ENCODE measurements around the gene NANP. TPM values are rescaled to one million over a fixed set of nuclear protein-coding genes. Genes with fewer than 3 reads are reported as not detected.
"Not testable (repeated sequence)": the region's sequence is repeated elsewhere in the genome, so short reads cannot be mapped to it uniquely, and the experiment has no call there.

The NANP gene
- total and polyA plus RNA-seq, 2 donors (not counting 1 experiment from before 2014, with no cell fraction given), result 0.63 to 2.3 TPM

DNA sequence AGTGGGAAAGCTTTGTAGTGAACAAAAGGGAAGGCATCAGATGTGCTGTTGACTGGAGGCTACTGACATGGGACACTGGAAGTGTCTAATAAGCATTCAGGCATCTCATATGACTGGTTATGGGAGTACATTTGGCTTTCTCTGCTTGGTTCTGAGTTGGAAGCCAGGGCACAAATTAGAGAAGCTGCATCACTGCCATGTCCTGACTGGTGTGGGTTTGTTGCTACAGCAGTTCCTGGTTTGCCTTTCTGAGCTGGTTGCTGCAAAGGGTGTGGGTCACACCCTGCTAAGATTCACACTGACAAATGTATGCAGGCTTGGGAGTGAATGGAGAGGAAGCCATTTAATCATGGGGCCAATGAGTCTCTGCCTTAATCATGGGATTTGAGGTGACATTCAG is 36.2 kb upstream of the NANP start:
- intact Hi-C loops (cut with micrococcal nuclease), result no loop called here
- no peaks in the 10 kb centered on the region for H3K9me3 Mint-ChIP-seq (ENCODE audit: insufficient read depth)
- Histone ChIP-seq H3K4me2 (replicated peaks; ENCODE audit: low read depth, low read length, poor library complexity, severe bottlenecking) (no peak overlapping the region), H3K27me3 (replicated peaks in 1 of 4; ENCODE audit: control extremely low read depth in 1 of 4, control insufficient read depth in 3 of 4, insufficient read depth in 4 of 4, low read length in 3 of 4) (no peaks in the 10 kb centered on the region), H3K27ac (ENCODE audit: low read length in 2 of 2) (no peak overlapping the region), H4K20me1 (ENCODE audit: control insufficient read depth, insufficient read depth, low read length, poor library complexity, severe bottlenecking) (no peaks in the 10 kb centered on the region), H3K36me3 (replicated peaks in 1 of 2; ENCODE audit: control extremely low read depth in 1 of 2, control insufficient read depth in 1 of 2, extremely low read depth in 1 of 2, insufficient read depth in 2 of 2, low read length in 1 of 2) (no peaks in the 10 kb centered on the region), H3K4me3 (ENCODE audit: control extremely low read depth in 1 of 5, extremely low read depth in 1 of 5, insufficient read depth in 1 of 5, low read depth in 2 of 5, low read length in 4 of 5) (no peak overlapping the region), H3K9me3 (ENCODE audit: control extremely low read depth in 1 of 3, control insufficient read depth in 2 of 3, insufficient read depth in 1 of 3, low read length in 2 of 3) (peaks cover 0 to 3% (median 0%) of the 10 kb centered on the region in 3 donors), H3K79me2 (ENCODE audit: control insufficient read depth, insufficient read depth, low read length) (no peaks in the 10 kb centered on the region), H3K4me1 (ENCODE audit: control insufficient read depth in 2 of 2, insufficient read depth in 2 of 2, low read length in 2 of 2) (no peaks in the 10 kb centered on the region), H2AFZ (ENCODE audit: insufficient read depth, low read depth, low read length, poor library complexity, severe bottlenecking) (no peak overlapping the region), H3K9ac (ENCODE audit: low read length) (no peak overlapping the region)
- H3K4me1 Mint-ChIP-seq, result no peaks in the 10 kb centered on the region
- ChIA-PET POLR2A (no interaction called here), CTCF (no interaction called here)
- no peak overlapping the region for H3K27ac Mint-ChIP-seq
- DNase-seq (no peak), ATAC-seq (ENCODE audit: low read depth) (no peak)
- no peak for TF ChIP-seq EZH2 (IDR thresholded peaks at IDR 0.05; ENCODE audit: borderline replicate concordance, insufficient read depth, low read depth, low read length, poor library complexity, severe bottlenecking)
- TF ChIP-seq, protein P1, sequence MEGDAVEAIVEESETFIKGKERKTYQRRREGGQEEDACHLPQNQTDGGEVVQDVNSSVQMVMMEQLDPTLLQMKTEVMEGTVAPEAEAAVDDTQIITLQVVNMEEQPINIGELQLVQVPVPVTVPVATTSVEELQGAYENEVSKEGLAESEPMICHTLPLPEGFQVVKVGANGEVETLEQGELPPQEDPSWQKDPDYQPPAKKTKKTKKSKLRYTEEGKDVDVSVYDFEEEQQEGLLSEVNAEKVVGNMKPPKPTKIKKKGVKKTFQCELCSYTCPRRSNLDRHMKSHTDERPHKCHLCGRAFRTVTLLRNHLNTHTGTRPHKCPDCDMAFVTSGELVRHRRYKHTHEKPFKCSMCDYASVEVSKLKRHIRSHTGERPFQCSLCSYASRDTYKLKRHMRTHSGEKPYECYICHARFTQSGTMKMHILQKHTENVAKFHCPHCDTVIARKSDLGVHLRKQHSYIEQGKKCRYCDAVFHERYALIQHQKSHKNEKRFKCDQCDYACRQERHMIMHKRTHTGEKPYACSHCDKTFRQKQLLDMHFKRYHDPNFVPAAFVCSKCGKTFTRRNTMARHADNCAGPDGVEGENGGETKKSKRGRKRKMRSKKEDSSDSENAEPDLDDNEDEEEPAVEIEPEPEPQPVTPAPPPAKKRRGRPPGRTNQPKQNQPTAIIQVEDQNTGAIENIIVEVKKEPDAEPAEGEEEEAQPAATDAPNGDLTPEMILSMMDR (IDR thresholded peaks at IDR 0.05), result no peak
- no peaks in the 10 kb centered on the region for H3K27me3 Mint-ChIP-seq
- no peak overlapping the region for H3K4me3 Mint-ChIP-seq

DNA sequence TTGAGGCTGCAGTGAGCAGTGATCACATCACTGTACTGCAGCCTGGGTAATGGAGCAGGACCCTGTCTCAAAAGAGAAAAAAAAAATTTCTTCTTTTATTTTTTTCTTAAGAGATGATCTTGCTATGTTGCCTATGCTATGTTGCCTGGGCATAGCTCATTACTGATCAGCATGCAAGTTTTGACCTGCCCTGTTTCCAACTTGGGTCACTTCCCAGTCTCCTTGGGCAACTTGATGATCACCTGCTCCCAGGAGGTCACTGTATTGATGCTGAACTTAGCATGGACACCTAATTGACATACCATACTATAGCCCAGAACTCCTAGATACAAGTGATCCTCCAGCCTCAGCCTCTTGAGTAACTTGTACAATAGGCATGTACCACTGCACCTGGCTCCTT is 30.7 kb upstream of the NANP start:
- Histone ChIP-seq H3K4me1 (ENCODE audit: control insufficient read depth in 2 of 2, insufficient read depth in 2 of 2, low read length in 2 of 2) (no peaks in the 10 kb centered on the region), H4K20me1 (ENCODE audit: control insufficient read depth, insufficient read depth, low read length, poor library complexity, severe bottlenecking) (no peaks in the 10 kb centered on the region), H3K9me3 (ENCODE audit: control extremely low read depth in 1 of 3, control insufficient read depth in 2 of 3, insufficient read depth in 1 of 3, low read length in 2 of 3) (no peaks in the 10 kb centered on the region), H3K27me3 (replicated peaks in 1 of 4; ENCODE audit: control extremely low read depth in 1 of 4, control insufficient read depth in 3 of 4, insufficient read depth in 4 of 4, low read length in 3 of 4) (no peaks in the 10 kb centered on the region), H2AFZ (ENCODE audit: insufficient read depth, low read depth, low read length, poor library complexity, severe bottlenecking) (no peak overlapping the region), H3K79me2 (ENCODE audit: control insufficient read depth, insufficient read depth, low read length) (no peaks in the 10 kb centered on the region), H3K4me3 (ENCODE audit: control extremely low read depth in 1 of 5, extremely low read depth in 1 of 5, insufficient read depth in 1 of 5, low read depth in 2 of 5, low read length in 4 of 5) (no peak overlapping the region), H3K4me2 (replicated peaks; ENCODE audit: low read depth, low read length, poor library complexity, severe bottlenecking) (no peak overlapping the region), H3K9ac (ENCODE audit: low read length) (no peak overlapping the region), H3K36me3 (replicated peaks in 1 of 2; ENCODE audit: control extremely low read depth in 1 of 2, control insufficient read depth in 1 of 2, extremely low read depth in 1 of 2, insufficient read depth in 2 of 2, low read length in 1 of 2) (no peaks in the 10 kb centered on the region), H3K27ac (ENCODE audit: low read length in 2 of 2) (no peak overlapping the region)
- ChIA-PET POLR2A (no interaction called here), CTCF (no interaction called here)
- intact Hi-C loops (cut with micrococcal nuclease), result no loop called here
- H3K9me3 Mint-ChIP-seq (ENCODE audit: insufficient read depth), result no peaks in the 10 kb centered on the region
- no peak for ATAC-seq (ENCODE audit: low read depth)
- H3K27ac Mint-ChIP-seq, result no peak overlapping the region
- DNase-seq, result no peak
- TF ChIP-seq, protein P1 (IDR thresholded peaks at IDR 0.05), result no peak
- TF ChIP-seq EZH2 (IDR thresholded peaks at IDR 0.05; ENCODE audit: borderline replicate concordance, insufficient read depth, low read depth, low read length, poor library complexity, severe bottlenecking), result no peak
- no peaks in the 10 kb centered on the region for H3K27me3 Mint-ChIP-seq
- no peaks in the 10 kb centered on the region for H3K4me1 Mint-ChIP-seq
- H3K4me3 Mint-ChIP-seq, result no peak overlapping the region

DNA sequence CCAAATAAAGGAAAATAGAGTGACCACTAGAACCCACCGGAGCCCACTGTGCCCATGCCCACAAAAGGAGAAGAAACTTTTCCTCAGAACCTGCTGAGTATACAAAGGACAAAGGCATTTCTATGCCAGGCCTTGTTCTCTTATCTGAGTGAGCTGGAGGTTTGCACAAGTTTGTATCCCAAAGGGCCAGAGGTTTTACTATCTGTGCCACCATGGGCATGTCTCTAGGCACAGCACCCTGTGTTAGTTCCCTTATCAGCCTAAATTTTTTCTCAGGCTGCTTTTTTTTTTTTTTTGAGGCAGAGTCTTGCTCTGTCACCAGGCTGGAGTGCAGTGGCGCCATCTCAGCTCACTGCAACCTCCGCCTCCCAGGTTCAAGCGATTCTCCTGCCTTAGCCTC is 29.1 kb upstream of the NANP start:
- H3K36me3 ChIP-seq (replicated peaks in 1 of 2; ENCODE audit: control extremely low read depth in 1 of 2, control insufficient read depth in 1 of 2, extremely low read depth in 1 of 2, insufficient read depth in 2 of 2, low read length in 1 of 2); H3K4me1 Mint-ChIP-seq; H3K4me1 ChIP-seq (ENCODE audit: control insufficient read depth in 2 of 2, insufficient read depth in 2 of 2, low read length in 2 of 2); H4K20me1 ChIP-seq (ENCODE audit: control insufficient read depth, insufficient read depth, low read length, poor library complexity, severe bottlenecking); intact Hi-C loops (cut with micrococcal nuclease); H3K9me3 Mint-ChIP-seq (ENCODE audit: insufficient read depth); POLR2A ChIA-PET; H3K27me3 ChIP-seq (replicated peaks in 1 of 4; ENCODE audit: control extremely low read depth in 1 of 4, control insufficient read depth in 3 of 4, insufficient read depth in 4 of 4, low read length in 3 of 4); ATAC-seq (ENCODE audit: low read depth); H3K4me3 ChIP-seq (ENCODE audit: control extremely low read depth in 1 of 5, extremely low read depth in 1 of 5, insufficient read depth in 1 of 5, low read depth in 2 of 5, low read length in 4 of 5); H3K9me3 ChIP-seq (ENCODE audit: control extremely low read depth in 1 of 3, control insufficient read depth in 2 of 3, insufficient read depth in 1 of 3, low read length in 2 of 3); H3K4me2 ChIP-seq (replicated peaks; ENCODE audit: low read depth, low read length, poor library complexity, severe bottlenecking); DNase-seq; H3K79me2 ChIP-seq (ENCODE audit: control insufficient read depth, insufficient read depth, low read length); H3K27ac ChIP-seq (ENCODE audit: low read length in 2 of 2); H3K27me3 Mint-ChIP-seq; CTCF ChIA-PET; H3K27ac Mint-ChIP-seq; H3K4me3 Mint-ChIP-seq; H3K9ac ChIP-seq (ENCODE audit: low read length); H2AFZ ChIP-seq (ENCODE audit: insufficient read depth, low read depth, low read length, poor library complexity, severe bottlenecking): not testable (repeated sequence)
- WGBS (ENCODE audit: insufficient coverage), result 96% methylated on average over 4 of the region's 4 CpGs
